Pericardium fibroblast (primary cell): Measurements from ENCODE around the gene TUFT1. TPM values are rescaled to one million over a fixed set of nuclear protein-coding genes. Genes with fewer than 3 reads are reported as not detected.

Experiments
- total RNA-seq: library from RNA; depleted of rRNA; stranded (reverse); fragments of >200 nt; gene quantifications from 2 replicates; pipeline ENCODE4 v1.2.3, GENCODE V29; 2015

The TUFT1 gene
- total RNA-seq, result 3.6 and 16.2 TPM in 2 replicates

GRCh38 chr1:151540021-151540981, at the start of gene TUFT1:
TSS of gene TUFT1 (plus strand) at chr1:151540309. CDS start at chr1:151540367, 58 bp downstream.

GRCh38 chr1:151510957-151511635, 29.0 kb upstream of the TUFT1 start, which contains the start of gene CGN:
TSS of gene CGN (plus strand) at chr1:151511387. CDS start at chr1:151518520, 7,133 bp downstream.

GRCh38 chr1:151611832-151612500, 71.9 kb downstream of the TUFT1 start, which contains the start of gene SNX27:
TSS of gene SNX27 (plus strand) at chr1:151612050. CDS start at chr1:151612202, 152 bp downstream.

Other genes with a start within 250 kb of the TUFT1 start
- gene PI4KB, start 212.9 kb upstream of the TUFT1 start, total RNA-seq, result 44.9 and 69.8 TPM in 2 replicates
- gene RFX5, start 193.1 kb upstream of the TUFT1 start, total RNA-seq, result 12.3 and 15.2 TPM in 2 replicates
- gene SELENBP1, start 167.6 kb upstream of the TUFT1 start, total RNA-seq, result 63.1 and 83.0 TPM in 2 replicates
- gene PSMB4, start 140.7 kb upstream of the TUFT1 start, total RNA-seq, result 271 and 315 TPM in 2 replicates
- gene POGZ, start 80.8 kb upstream of the TUFT1 start, total RNA-seq, result 13.1 and 22.0 TPM in 2 replicates
- gene CGN, start 28.9 kb upstream of the TUFT1 start, total RNA-seq, result under 0.01 and 2.5 TPM in 2 replicates
- gene SNX27, start 71.7 kb downstream of the TUFT1 start, total RNA-seq, result 13.0 and 13.3 TPM in 2 replicates
- not detected in 2 replicates for gene CELF3, start 176.5 kb downstream of the TUFT1 start, total RNA-seq
- gene RIIAD1, start 181.2 kb downstream of the TUFT1 start, total RNA-seq, result not detected in 2 replicates
- 46.2 and 51.9 TPM in 2 replicates for gene MRPL9, start 223.2 kb downstream of the TUFT1 start, total RNA-seq